Activated CD8-positive, alpha-beta memory T cell treated with anti-CD3 and anti-CD28 coated beads for 48 hours (primary cell): ENCODE data around the gene RHOJ.
"Not testable (repeated sequence)": the region's sequence is repeated elsewhere in the genome, so short reads cannot be mapped to it uniquely, and the experiment has no call there.

Experiments used
- DNase-seq, 3 experiments: peaks; one replicate each; pipeline ENCODE4 v3.0.0-alpha.2; 2020; ENCODE audit warnings: low read depth in 2 of 3, low spot score in 2 of 3

Gene RHOJ

GRCh38 chr14:63204407-63205043, at the start of gene RHOJ:
TSS of gene RHOJ (plus strand) at chr14:63204443. CDS start at chr14:63204870, 427 bp downstream.
- no peak for DNase-seq

GRCh38 chr14:63155511-63156185, 48.6 kb upstream of the RHOJ start:
- DNase-seq, result no peak

- no peak for DNase-seq
Measured at GRCh38 chr14:63157195-63157594, 47.0 kb upstream of the RHOJ start.

GRCh38 chr14:63163306-63163705, 40.9 kb upstream of the RHOJ start:
- no peak for DNase-seq

- no peak for DNase-seq
Measured at GRCh38 chr14:63164108-63164683, 40.0 kb upstream of the RHOJ start.

GRCh38 chr14:63165267-63165666, 39.0 kb upstream of the RHOJ start:
- not testable (repeated sequence) for DNase-seq

GRCh38 chr14:63167044-63167443, 37.2 kb upstream of the RHOJ start:
- DNase-seq, result no peak

- DNase-seq, result no peak
Measured at GRCh38 chr14:63174760-63175191, 29.5 kb upstream of the RHOJ start.

- no peak for DNase-seq
Measured at GRCh38 chr14:63175531-63175930, 28.7 kb upstream of the RHOJ start.

- DNase-seq, result no peak
Measured at GRCh38 chr14:63178912-63179311, 25.3 kb upstream of the RHOJ start.

- no peak for DNase-seq
Measured at GRCh38 chr14:63179383-63179782, 24.9 kb upstream of the RHOJ start.

- no peak for DNase-seq
Measured at GRCh38 chr14:63180011-63180410, 24.2 kb upstream of the RHOJ start.

- no peak for DNase-seq
Measured at GRCh38 chr14:63182968-63183367, 21.3 kb upstream of the RHOJ start.

- no peak for DNase-seq
Measured at GRCh38 chr14:63186453-63186852, 17.8 kb upstream of the RHOJ start.

GRCh38 chr14:63191211-63191610, 13.0 kb upstream of the RHOJ start:
- no peak for DNase-seq

- no peak for DNase-seq
Measured at GRCh38 chr14:63192085-63192484, 12.2 kb upstream of the RHOJ start.

- DNase-seq, result no peak
Measured at GRCh38 chr14:63193236-63193635, 11.0 kb upstream of the RHOJ start.

GRCh38 chr14:63200035-63200740, 4.1 kb upstream of the RHOJ start:
- no peak for DNase-seq

- DNase-seq, result no peak
Measured at GRCh38 chr14:63200767-63201166, 3.5 kb upstream of the RHOJ start.

GRCh38 chr14:63203015-63203414, 1.2 kb upstream of the RHOJ start:
- no peak for DNase-seq

GRCh38 chr14:63203618-63204406, 431 bp upstream of the RHOJ start:
- no peak for DNase-seq
